Measurements from ENCODE around the gene NFE2L1. TPM values are rescaled to one million over a fixed set of nuclear protein-coding genes. Genes with fewer than 3 reads are reported as not detected.
"Not testable (repeated sequence)": the region's sequence is repeated elsewhere in the genome, so short reads cannot be mapped to it uniquely, and the experiment has no call there.

NFE2L1 gene
- total and polyA plus RNA-seq, 9 of the 15 experiments (the other 6 are each of a cell fraction or from before 2014, with no cell fraction given), result 2.0 to 68.6 (median 39.7) TPM

- H3K9ac ChIP-seq (ENCODE audit: insufficient read depth in 1 of 2, low read depth in 2 of 2, low read length in 2 of 2); FAIRE-seq; H3K9me3 ChIP-seq (replicated peaks; ENCODE audit: control insufficient read depth, insufficient read depth, low read depth, low read length); BruUV-seq (replicated peaks); ATAC-seq; H3K79me2 ChIP-seq (ENCODE audit: control insufficient read depth, insufficient read depth, low read length); H3K4me3 ChIP-seq; H3K27me3 ChIP-seq (ENCODE audit: control insufficient read depth in 2 of 2, insufficient read depth in 2 of 2, low read length in 2 of 2); H4K20me1 ChIP-seq (replicated peaks; ENCODE audit: control insufficient read depth, insufficient read depth, low read length); H3K4me2 ChIP-seq (ENCODE audit: insufficient read depth, low read length); H3K27ac ChIP-seq (ENCODE audit: extremely low read depth, low read depth, low read length); H2AFZ ChIP-seq (ENCODE audit: low read depth, low read length); H3K9me1 ChIP-seq (ENCODE audit: control insufficient read depth, insufficient read depth, low read length); DNase-seq (ENCODE audit: extremely low read depth in 1 of 4, low spot score in 3 of 4); intact Hi-C loops (cut with micrococcal nuclease); H3K36me3 ChIP-seq (ENCODE audit: control insufficient read depth, insufficient read depth, low read length): not testable (repeated sequence)
- 57% methylated on average over 12 of the region's 12 CpGs for WGBS (ENCODE audit: insufficient coverage, low coverage, missing lambda C conversion rate)
- H3K4me1 ChIP-seq (replicated peaks in 1 of 2; ENCODE audit: control insufficient read depth in 2 of 2, insufficient read depth in 2 of 2, low read length in 2 of 2), result peaks cover 10 to 11% of the 10 kb centered on the region in 2 experiments; a peak in 4 of 5 replicates
- POLR2A ChIA-PET, result interaction anchor here (0.5 to 4.7 kb wide), 2 partner anchors 12 to 1093 kb away, joined by 3 to 53 read pairs; partner anchors contain the start of gene NFE2L1
- in situ Hi-C loops (cut with MboI), result loop anchor here (10.0 kb wide), 1 partner anchor 590 kb away; the partner anchor contains the start of gene HOXB9
- TF ChIP-seq CTCF (IDR thresholded peaks at IDR 0.05 in 2 of 3, conservative IDR thresholded peaks at IDR 0.05 in 1 of 3; ENCODE audit: insufficient read depth in 2 of 3, low read depth in 1 of 3, low read length in 3 of 3) (peak in 1 of 3 experiments; percentile 33; a peak in 2 of 6 replicates), RAD21 (CRISPR knock-in tag; conservative IDR thresholded peaks at IDR 0.05 in 1 of 2, IDR thresholded peaks at IDR 0.05 in 1 of 2) (peak in 1 of 2 experiments; percentile 10; a peak in 1 of 4 replicates), ZBTB33 (CRISPR knock-in tag; IDR thresholded peaks at IDR 0.05) (peak; percentile 85)
- CTCF ChIA-PET (ENCODE audit: low intra/inter-chr PET ratio), result interaction anchor here (1.0 kb wide), 1 partner anchor 40 kb away, joined by 3 read pairs; no protein-coding TSS in a partner anchor
Observed at GRCh38 chr17:48034734-48035133, 13.4 kb upstream of the NFE2L1 start.
